HG02588 (cell line): Measurements from ENCODE around the gene CCN2.

Experiments used
- ATAC-seq: cut with Tn5 transposase; IDR thresholded peaks from one replicate; pipeline ENCODE4 v1.9.1; 2021; ENCODE audit warnings: mild to moderate bottlenecking, moderate library complexity; ENCODE audit not compliant: unreplicated experiment

Gene CCN2

DNA sequence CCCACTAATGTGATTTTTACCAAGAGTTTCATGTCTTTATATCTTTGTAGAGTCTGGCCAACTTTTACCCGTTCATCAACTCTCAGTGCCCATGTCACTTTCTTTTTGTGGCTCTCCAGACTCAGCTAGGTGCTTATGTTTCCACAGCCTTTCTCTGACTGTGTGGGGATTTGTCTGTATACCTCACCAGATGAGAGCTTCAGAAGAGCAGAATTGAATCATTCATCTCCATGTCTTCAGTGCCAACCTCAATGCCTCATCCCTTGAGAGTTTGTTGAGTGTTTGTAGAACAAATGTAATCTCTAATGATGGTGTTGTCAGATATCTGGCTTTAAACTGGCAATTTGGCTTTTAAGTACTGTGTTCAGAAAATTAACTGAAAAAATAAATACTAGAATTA is 16.8 kb upstream of the CCN2 start:
- no peak for ATAC-seq

DNA sequence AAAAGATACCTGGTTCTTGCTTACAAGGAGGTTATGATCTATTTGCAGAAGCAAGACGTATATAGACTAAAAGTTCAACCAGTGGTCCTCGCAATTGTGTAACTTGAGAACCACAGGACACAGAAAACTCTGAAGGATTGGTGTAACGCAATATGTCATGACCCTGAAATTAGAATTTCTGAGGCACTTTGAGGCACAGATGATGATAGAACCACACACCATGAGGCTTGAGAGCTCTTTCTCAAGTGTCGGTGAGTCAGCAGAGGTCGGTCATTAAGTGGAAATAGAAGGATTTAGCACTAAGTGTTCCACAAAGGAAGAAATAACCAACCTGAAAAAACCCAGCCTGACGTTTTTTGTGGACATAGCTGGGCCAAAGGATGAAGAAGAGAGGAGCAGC is 15.3 kb upstream of the CCN2 start:
- no peak for ATAC-seq

DNA sequence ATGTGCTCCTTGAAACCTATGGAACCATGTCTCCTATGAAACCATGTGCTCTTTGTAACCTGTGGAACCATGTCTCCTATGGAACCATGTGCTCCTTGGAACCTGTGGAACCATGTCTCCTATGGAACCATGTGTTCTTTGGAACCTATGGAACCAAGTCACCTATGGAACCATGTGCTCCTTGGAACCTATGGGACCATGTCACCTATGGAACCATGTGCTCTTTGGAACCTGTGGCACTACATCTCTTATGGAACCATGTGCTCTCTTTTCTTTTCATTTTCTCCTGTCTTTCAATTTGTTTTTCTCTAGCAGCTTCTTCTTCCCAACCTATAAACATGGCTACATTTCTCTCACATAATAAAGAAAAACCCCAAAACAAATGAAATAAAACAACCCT is 11.9 kb upstream of the CCN2 start:
- no peak for ATAC-seq

DNA sequence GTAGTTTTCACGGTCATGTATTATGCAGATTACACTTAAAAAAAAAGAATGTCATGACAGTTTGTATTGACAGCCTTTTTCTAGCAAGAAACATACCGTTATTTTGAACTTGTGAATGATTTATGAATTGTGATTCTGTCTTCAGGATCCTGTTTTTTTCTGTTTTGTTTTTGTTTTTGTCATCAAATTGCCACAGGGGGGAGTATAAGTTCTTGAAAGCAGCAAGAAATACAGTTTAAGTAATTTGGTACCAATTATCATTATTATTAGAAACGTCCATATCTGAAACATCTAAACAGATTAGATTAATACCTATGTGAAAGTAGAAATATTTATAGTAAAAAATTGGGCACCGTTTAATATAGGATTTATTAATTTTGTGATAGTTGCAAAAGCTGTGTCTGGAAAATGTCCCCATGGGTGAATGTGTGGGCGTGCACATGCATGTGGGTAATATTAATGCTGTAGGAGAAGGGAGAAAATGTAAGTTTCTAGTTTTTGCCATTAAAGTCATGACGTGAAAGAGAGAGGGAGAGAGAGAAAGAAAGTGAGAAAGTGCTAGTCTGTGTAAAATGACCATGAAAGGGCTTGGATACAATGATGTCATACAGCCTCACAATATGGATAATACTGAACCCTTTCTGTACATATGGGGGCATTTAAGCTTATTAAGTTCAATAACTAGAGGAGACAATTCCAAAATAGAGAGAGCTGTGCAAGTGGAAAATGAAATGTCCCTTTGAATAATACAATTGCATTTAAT is 9.4 kb upstream of the CCN2 start:
- no peak for ATAC-seq

DNA sequence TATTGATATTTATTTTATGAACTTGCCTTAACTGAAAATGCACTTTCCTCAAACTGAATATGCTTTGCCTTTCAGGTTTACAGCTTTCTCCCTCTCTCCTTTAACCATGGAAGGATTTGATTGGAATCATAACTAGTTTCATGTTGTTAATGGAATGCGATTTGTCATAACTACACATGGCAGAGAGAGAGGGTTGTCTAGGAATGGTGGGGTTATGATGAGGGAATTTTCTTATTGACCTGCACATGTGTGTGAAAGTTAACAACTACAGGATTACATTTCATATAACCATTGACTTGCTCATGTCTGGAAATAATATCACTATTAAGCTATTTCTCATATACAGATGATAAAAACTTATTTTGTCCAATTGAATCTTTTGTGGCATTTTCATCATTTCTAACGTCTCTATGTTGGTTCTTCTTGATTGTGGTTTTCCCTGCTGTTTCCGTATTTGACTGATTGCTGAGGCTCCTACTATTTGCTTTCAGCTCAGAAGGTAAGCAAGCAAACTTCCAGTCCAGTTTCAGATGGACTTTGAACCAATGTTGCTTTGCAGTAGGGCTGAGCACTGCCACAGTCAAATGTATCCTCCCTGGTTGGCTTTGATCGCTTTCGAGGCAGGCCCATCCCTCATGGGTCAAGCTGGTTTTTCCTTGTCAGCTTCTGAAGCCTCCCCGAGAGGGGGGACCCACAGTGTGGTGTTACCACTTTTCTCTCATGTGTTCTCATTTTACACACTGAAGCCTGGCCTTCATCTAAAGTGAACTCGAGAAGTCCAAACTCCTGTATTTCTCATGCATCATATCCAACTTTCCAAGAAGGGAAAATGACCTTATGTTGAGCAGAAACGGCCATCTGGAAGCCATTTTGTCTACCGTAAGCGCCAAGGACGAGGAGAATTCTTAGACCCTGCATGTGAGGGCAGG is 7.6 kb upstream of the CCN2 start:
- no peak for ATAC-seq

DNA sequence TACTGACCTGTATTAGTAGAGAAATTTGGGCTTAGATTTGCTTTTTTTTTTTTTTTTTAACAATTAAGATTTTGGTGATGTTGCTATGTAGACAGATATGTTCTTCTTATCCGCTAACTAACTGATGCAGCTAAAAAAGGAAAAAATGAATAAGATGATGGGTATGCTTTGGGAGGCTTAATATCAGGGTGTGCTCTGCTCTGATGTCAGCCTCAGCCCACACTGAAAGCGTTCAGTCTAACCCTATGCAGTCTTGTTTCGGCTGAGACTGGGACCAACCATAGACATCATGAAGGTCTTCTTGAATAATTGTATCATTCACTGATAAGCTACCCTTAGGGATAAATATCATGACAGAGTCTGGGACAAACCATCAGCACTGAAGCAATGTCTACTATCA is 6.9 kb upstream of the CCN2 start:
- no peak for ATAC-seq

DNA sequence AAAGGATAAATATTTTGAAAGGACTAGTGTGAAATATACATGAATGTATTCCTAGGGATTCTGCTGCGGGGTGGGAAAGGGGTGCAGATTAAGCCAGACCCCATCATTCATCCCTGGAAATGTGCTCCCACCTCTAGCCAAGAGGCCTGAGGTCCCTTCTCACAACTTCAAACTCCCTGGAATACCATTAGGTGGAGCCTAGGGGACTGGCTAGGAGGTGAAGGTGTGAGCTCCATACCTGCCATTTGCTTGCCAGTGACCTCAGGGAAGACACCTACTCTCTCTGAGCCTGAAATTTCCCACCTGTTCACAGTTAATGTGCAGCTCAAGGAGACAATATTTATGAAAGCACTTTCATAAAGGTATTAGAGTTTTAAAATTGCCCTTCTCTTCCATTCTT is 4.7 kb upstream of the CCN2 start:
- ATAC-seq = no peak

DNA sequence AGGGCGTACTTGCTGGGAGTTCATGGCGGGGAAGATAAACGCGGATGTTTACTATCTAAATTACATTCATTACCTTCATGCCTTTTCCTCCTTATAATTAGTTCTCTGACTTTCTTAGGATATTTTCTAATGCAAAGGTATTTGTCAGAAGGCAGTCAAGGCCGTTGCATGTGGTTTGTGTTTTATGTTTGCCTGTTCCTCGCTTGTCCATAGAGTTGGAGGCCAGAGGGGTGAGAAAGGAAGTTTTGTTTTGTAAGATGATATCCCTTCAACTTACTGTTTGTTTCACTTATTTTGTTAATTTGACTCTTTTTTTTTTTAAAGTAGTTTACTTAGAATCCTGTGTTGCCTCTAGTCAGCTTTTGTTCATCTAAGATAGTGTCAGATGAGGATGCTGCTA is 4.0 kb upstream of the CCN2 start:
- ATAC-seq = no peak

DNA sequence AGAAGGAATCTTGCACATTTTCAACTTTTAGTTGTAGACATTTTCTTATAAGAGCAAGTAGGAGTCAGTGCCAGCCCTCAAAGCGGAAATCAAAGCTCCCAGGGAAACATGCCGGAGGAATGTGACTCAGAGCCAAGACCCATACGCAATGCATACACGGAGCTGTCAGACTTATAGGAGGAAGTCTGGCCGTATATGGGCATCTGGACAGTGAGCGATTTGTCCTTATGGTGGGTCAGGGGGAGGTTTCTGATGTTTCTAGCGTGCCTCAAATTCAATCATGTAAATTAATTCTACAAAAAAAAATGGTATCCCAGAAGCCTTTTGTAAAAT is 3.6 kb upstream of the CCN2 start:
- ATAC-seq = no peak

DNA sequence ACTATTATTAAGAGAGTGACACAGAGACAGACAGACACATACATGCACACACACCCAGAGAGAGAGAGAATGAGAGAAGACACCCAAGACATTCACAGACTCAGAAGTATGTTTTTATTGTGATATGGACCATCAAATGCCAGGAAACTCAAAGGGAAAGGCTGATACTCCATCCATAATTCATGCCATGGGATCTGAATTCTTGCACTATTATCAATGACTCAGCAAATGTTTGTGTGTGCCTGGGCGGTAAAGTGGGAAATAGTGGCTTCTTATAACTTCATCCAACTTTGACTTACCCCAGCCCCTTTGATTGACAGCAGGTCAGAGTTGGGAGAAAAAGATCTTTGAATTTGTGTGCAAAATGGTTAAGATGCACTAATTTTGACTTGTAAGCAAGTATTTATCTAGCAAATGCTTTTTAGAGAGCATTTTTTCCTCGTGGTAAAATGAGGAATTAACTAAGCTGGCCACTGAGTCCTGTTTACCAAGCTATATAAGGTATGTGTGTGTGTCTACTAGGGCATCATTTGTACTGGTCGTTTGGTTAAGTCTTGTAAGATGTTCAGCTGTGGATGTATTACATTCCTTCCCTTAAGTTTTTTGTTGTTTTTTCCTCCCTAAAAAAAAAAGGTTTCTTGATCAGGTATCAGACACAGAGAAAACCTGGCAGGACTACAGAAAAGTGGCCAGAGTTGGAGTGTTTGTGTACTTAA is 3.0 kb upstream of the CCN2 start:
- ATAC-seq = no peak

DNA sequence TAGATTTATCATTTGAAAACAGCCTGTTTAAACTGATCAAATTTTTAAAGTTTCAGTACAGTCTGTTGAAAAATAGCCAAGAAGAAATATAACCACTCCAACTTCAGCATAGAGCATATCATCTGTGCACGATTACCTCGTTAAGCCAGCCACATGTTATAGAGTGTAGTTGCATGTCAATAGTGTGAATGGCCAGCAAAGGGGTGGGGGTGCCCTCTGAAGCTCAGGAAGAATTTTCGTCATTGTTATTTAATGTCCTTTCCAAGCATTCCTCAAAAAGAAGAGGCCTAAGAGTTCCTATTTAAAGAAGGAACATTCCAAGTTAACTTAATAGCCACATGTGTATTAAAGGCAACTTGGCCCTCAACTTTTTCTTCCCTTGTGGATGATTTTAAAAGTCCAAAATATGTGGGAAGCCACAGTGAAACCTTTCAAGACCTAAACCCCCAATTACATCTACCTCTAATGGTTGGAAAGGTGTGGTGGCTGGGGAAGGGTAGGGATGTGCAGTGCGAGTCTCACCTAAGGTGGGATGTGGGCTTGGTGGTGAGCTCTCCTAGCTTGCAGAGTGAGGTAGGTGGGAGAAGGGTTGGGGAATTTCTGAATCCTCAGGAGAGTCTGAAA is 1.8 kb upstream of the CCN2 start:
- ATAC-seq = no peak

DNA sequence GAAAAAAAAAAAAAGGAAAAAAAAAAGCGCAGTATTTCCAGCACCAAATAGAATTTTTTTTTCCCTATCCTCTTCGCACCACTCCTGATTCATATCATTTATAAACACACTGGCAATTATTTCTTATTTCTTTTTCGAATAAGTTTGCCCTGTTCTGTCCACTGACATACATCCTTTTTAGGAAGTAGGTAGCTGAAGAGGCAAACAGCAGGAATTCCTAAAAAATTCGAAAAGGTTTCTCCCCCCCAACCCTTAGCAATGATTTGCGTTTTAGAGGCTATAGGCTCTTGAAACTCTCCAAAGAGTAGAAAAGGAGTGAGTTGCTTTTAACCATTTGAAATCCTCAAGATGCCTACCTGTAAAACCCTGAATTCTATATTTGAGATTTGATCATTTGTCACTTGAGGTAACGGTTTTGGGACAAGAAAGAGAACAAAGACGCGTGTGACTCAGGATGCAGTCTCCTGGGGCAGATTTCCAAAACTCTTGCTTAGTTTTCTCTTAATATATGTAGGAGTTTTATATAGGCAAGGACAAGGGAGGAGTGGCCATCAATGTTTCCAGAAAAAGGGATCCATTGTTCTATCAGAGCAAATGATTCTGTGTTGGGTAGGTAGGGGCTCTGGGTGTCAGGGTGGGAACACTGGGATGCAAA is 531 bp upstream of the CCN2 start:
- ATAC-seq = no peak

DNA sequence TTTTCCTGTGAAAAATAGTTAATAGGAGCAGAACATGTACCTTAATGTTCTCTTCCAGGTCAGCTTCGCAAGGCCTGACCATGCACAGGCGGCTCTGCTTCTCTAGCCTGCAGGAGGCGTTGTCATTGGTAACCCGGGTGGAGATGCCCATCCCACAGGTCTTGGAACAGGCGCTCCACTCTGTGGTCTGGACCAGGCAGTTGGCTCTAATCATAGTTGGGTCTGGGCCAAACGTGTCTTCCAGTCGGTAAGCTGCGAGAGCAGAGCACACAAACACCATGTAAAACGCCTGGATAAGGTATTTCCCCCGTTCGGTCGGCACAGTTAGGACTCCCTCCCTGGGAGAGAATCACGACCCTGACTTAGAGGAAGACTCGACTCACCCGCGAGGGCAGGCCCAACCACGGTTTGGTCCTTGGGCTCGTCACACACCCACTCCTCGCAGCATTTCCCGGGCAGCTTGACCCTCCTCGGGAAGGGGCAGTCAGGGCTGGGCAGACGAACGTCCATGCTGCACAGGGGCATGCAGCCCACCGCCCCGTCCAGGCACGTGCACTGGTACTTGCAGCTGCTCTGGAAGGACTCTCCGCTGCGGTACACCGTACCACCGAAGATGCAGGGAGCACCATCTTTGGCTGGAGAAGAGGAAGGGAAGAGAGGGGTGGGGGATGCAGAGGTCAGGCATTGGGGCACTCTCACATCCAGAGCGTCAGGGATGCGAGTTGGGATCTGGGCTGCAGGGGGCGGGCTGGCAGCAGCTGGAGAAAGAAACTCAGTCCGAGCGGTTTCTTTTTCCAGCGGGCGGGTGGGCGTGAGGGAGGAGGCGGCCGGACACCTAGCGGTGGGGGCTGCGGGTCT is 1.0 kb downstream of the CCN2 start:
- ATAC-seq = no peak

DNA sequence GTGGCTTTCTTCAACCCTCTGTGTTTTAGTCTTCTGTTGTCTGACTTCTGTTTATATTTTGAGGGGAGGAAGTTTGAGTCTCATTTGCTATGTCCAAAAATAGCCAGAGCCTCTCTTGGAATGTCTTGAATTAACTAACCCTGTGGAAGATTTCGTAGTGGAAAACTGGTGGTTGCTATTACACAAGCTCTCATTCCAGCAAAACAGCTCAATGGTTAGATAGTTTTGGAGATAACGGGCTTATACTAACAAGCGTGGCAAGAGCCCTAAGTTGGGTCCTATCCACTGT is 1.6 kb downstream of the CCN2 start:
- ATAC-seq = no peak

DNA sequence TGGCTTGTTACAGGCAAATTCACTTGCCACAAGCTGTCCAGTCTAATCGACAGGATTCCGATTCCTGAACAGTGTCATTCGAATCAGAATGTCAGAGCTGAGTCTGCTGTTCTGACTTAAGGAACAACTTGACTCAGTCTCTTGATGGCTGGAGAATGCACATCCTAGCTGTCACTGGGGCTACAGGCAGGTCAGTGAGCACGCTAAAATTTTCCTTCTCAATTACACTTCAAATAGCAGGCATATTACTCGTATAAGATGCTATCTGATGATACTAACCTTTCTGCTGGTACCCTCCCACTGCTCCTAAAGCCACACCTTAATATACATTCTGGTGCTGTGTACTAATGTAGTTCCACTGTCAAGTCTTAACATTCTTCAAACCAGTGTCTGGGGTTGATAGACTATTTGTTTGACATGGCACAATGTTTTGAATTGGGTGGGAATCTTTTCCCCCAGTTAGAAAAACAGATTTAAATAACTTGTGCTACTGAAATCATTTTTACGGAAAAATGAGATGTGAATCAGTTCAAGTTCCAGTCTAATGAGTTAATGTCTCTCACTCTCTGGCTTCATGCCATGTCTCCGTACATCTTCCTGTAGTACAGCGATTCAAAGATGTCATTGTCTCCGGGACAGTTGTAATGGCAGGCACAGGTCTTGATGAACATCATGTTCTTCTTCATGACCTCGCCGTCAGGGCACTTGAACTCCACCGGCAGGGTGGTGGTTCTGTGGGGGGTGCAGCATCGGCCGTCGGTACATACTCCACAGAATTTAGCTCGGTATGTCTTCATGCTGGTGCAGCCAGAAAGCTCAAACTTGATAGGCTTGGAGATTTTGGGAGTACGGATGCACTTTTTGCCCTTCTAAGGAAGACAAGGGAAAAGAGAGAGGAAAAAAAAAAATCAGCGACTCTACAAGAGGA is 2.2 kb downstream of the CCN2 start:
- no peak for ATAC-seq

DNA sequence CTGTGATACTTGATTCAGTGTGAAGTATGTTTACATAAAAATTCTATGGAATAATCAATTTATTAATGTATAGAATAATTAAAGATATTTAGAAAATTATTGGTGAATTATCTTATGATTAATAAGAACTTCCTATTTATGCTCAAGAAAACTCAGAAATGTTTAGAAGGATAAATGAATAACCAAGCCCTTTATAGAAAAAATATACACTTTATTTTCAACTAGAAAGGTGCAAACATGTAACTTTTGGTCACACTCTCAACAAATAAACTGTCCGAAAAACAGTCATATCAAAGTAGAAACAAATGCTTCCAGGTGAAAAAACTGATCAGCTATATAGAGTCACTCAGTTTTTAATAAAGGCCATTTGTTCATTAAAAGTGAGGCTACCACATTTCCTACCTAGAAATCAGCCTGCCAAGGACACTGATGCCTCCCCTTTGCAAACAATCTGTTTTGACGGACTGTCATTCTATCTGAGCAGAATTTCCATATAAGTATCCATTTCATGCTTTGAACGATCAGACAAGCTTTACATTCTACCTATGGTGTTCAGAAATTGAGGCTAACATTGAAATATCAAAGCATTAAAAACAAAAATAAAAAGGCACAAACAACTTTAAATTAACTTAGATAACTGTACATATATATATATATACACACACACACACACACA is 3.0 kb downstream of the CCN2 start:
- ATAC-seq = no peak

DNA sequence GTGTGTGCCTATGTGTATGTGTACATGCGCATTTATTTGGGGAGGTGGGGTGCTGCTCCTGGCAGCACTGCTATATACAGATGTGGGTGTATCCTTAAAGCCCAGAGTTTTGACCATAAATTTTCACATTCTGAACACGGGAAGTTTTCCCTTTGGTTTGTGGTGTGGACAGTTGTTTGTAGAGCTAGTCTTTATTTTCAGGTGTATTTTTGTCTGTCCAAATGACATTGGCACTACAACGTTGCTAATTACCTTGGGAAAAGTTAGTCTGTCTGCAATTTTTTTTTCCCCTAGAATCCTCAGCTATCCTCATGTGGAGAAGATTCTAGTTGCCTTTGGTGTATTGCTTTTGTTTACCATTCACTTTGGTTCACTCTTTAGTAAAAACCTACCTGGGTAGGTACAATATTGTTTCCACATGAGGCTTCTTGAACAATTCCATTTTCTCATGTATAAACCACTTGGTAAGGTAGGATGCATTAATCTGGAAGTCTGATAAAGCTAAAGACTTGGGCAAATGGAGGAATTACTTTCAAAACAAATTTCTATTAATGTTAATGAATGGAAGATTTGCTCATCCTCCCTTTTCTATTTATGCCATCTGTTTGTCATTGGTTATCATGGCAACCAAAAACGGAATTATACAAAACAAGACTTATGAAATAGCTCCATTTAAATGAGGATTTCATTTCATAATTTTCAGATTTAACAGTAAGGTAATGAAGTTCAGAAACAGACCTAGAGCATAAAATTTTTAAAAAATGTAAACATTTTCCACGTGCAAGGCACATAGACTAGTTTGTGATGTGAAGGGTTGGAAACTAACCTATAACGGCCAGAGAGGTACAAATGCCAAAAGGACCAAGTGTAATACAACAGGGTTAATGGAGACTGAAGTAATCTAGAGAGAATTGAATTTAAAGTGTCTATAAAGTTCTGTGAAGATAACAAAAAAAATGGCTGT is 3.9 kb downstream of the CCN2 start:
- no peak for ATAC-seq
